GM21529 (cell line): ENCODE measurements around the gene JUN.

Source experiments
- ATAC-seq: cut with Tn5 transposase; IDR thresholded peaks from one replicate; pipeline ENCODE4 v1.9.1; 2021; ENCODE audit not compliant: unreplicated experiment

Gene JUN

GRCh38 chr1:58764294-58764978 is 19.4 kb downstream of the JUN start:
- ATAC-seq: no peak

GRCh38 chr1:58763214-58763613 is 20.6 kb downstream of the JUN start:
- no peak for ATAC-seq

GRCh38 chr1:58762806-58763205 is 21.0 kb downstream of the JUN start:
- ATAC-seq: no peak

- peak; percentile 83 for ATAC-seq
These were observed 28.4 kb downstream of the JUN start for GRCh38 chr1:58755468-58755872.

- ATAC-seq: no peak
These were observed 29.0 kb downstream of the JUN start for GRCh38 chr1:58754683-58755467.

- no peak for ATAC-seq
These were observed 29.7 kb downstream of the JUN start for GRCh38 chr1:58754073-58754613.

GRCh38 chr1:58753431-58753866 is 30.4 kb downstream of the JUN start:
- no peak for ATAC-seq

- no peak for ATAC-seq
These were observed 34.2 kb downstream of the JUN start for GRCh38 chr1:58749646-58750045.

GRCh38 chr1:58748666-58749065 is 35.2 kb downstream of the JUN start:
- ATAC-seq: no peak

GRCh38 chr1:58746757-58747156 is 37.1 kb downstream of the JUN start:
- ATAC-seq: no peak

GRCh38 chr1:58746182-58746581 is 37.7 kb downstream of the JUN start:
- ATAC-seq: no peak

GRCh38 chr1:58745666-58746065 is 38.2 kb downstream of the JUN start:
- ATAC-seq: no peak

- no peak for ATAC-seq
These were observed 38.7 kb downstream of the JUN start for GRCh38 chr1:58745117-58745516.

- ATAC-seq: no peak
These were observed 41.9 kb downstream of the JUN start for GRCh38 chr1:58741678-58742553.

- ATAC-seq: no peak
These were observed 43.9 kb downstream of the JUN start for GRCh38 chr1:58739856-58740466.

GRCh38 chr1:58738876-58739275 is 45.0 kb downstream of the JUN start:
- no peak for ATAC-seq

- ATAC-seq: no peak
These were observed 48.3 kb downstream of the JUN start for GRCh38 chr1:58735586-58735985.

- no peak for ATAC-seq
These were observed 49.2 kb downstream of the JUN start for GRCh38 chr1:58734630-58735029.

- no peak for ATAC-seq
These were observed 51.6 kb downstream of the JUN start for GRCh38 chr1:58732087-58732775.
